Measurements from ENCODE around the gene ALG12. TPM values are rescaled to one million over a fixed set of nuclear protein-coding genes. Genes with fewer than 3 reads are reported as not detected.

The ALG12 gene
- total and polyA plus RNA-seq, 8 donors, result 2.3 to 30.7 (median 9.0) TPM

GRCh38 chr22:49880281-49880680 is 38.0 kb downstream of the ALG12 start:
- Histone ChIP-seq H3K27me3 (no peaks in the 10 kb centered on the region), H3K4me1 (no peaks in the 10 kb centered on the region), H3K4me3 (no peak overlapping the region), H3K27ac (no peak overlapping the region), H3K36me3 (peaks cover 18 to 26% (median 23%) of the 10 kb centered on the region in 4 donors), H3K9me3 (no peaks in the 10 kb centered on the region)
- 71 to 85% (median 78%) methylated on average over 20 of the region's 20 CpGs for WGBS, 5 donors
- TF ChIP-seq POLR2A (IDR thresholded peaks at IDR 0.05), result no peak
- TF ChIP-seq, protein P1, sequence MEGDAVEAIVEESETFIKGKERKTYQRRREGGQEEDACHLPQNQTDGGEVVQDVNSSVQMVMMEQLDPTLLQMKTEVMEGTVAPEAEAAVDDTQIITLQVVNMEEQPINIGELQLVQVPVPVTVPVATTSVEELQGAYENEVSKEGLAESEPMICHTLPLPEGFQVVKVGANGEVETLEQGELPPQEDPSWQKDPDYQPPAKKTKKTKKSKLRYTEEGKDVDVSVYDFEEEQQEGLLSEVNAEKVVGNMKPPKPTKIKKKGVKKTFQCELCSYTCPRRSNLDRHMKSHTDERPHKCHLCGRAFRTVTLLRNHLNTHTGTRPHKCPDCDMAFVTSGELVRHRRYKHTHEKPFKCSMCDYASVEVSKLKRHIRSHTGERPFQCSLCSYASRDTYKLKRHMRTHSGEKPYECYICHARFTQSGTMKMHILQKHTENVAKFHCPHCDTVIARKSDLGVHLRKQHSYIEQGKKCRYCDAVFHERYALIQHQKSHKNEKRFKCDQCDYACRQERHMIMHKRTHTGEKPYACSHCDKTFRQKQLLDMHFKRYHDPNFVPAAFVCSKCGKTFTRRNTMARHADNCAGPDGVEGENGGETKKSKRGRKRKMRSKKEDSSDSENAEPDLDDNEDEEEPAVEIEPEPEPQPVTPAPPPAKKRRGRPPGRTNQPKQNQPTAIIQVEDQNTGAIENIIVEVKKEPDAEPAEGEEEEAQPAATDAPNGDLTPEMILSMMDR (IDR thresholded peaks at IDR 0.05), result no peak
- TF ChIP-seq POLR2AphosphoS5 (IDR thresholded peaks at IDR 0.05), result no peak
- no peak for TF ChIP-seq EP300 (IDR thresholded peaks at IDR 0.05)
- intact Hi-C loops (cut with DNase I; ENCODE audit: low total_unique reads), result no loop called here
- DNase-seq, result peak in 1 of 2 donors; percentile 20

DNA sequence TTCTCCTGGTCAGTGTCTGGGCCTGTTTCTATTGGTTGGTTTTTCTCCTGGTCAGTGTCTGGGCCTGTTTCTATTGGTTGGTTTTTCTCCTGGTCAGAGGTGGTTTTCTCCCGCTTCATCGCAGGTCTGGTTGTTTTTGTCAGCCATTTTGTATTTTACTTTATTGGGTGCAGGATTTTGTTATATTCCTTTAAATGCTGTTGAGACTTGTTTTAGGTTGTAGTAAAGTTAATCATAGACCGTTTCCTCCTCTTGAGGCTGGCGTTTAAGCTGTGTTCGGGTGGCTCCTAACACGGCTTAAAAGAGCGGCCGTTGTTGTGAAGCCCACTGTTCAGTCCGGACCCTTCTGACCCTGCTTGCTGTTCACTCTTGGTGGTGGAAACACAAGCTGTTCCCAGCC is 38.4 kb downstream of the ALG12 start:
- H3K4me1 ChIP-seq, result no peaks in the 10 kb centered on the region
- H3K36me3 ChIP-seq, result peaks cover 15 to 22% (median 19%) of the 10 kb centered on the region in 4 donors
- no peak for DNase-seq
- no peak overlapping the region for H3K27ac ChIP-seq
- no peaks in the 10 kb centered on the region for H3K27me3 ChIP-seq
- TF ChIP-seq, protein P1 (IDR thresholded peaks at IDR 0.05), result no peak
- TF ChIP-seq EP300 (IDR thresholded peaks at IDR 0.05) (no peak), POLR2A (IDR thresholded peaks at IDR 0.05) (no peak), POLR2AphosphoS5 (IDR thresholded peaks at IDR 0.05) (no peak)
- intact Hi-C loops (cut with DNase I; ENCODE audit: low total_unique reads), result no loop called here
- no peaks in the 10 kb centered on the region for H3K9me3 ChIP-seq
- no peak overlapping the region for H3K4me3 ChIP-seq
- WGBS, 5 donors, result 92 to 98% (median 94%) methylated on average over 9 of the region's 9 CpGs

- no peaks in the 10 kb centered on the region for H3K9me3 ChIP-seq
- 94 to 98% (median 97%) methylated on average over 8 of the region's 8 CpGs for WGBS, 5 donors
- H3K4me1 ChIP-seq, result no peaks in the 10 kb centered on the region
- no peaks in the 10 kb centered on the region for H3K27me3 ChIP-seq
- peaks cover 3 to 9% (median 4%) of the 10 kb centered on the region in 4 donors for H3K36me3 ChIP-seq
- DNase-seq, result no peak
- intact Hi-C loops (cut with DNase I; ENCODE audit: low total_unique reads), result no loop called here
- no peak overlapping the region for H3K27ac ChIP-seq
- TF ChIP-seq POLR2AphosphoS5 (IDR thresholded peaks at IDR 0.05) (no peak), EP300 (IDR thresholded peaks at IDR 0.05) (no peak), POLR2A (IDR thresholded peaks at IDR 0.05) (no peak)
- TF ChIP-seq, protein P1 (IDR thresholded peaks at IDR 0.05), result no peak
- no peak overlapping the region for H3K4me3 ChIP-seq
These were observed 40.0 kb downstream of the ALG12 start for GRCh38 chr22:49878206-49878605.

DNA sequence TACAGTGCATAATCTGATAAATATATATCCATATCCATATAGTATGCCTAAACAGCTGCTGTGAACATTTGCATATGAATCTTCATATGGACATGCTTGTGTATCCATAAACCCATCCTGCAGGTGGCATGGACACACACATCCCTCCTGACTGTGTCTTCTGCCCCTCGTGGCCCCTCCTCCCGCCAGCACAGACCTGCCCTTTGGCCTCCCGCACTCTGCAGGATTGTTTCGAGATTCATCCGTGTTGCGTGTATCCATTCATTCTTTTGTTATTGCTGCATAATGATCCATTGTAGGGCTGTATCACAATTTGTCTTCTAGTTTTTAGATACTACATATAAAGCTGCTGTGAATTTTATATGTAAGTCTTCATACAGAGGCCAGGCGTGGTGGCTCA is 40.6 kb downstream of the ALG12 start:
- intact Hi-C loops (cut with DNase I; ENCODE audit: low total_unique reads), result no loop called here
- Histone ChIP-seq H3K27ac (no peak overlapping the region), H3K27me3 (no peaks in the 10 kb centered on the region), H3K36me3 (peaks cover 3 to 9% (median 4%) of the 10 kb centered on the region in 4 donors), H3K4me1 (no peaks in the 10 kb centered on the region), H3K9me3 (no peaks in the 10 kb centered on the region), H3K4me3 (no peak overlapping the region)
- WGBS, 5 donors, result 96 to 98% (median 97%) methylated on average over 7 of the region's 7 CpGs
- TF ChIP-seq, protein P1 (IDR thresholded peaks at IDR 0.05), result no peak
- TF ChIP-seq EP300 (IDR thresholded peaks at IDR 0.05), result no peak
- TF ChIP-seq POLR2A (IDR thresholded peaks at IDR 0.05), result no peak
- TF ChIP-seq POLR2AphosphoS5 (IDR thresholded peaks at IDR 0.05), result no peak
- no peak for DNase-seq

Measured in stomach (tissue), 9 donors.